Immature natural killer cell (primary cell): ENCODE measurements around the gene MAPT. TPM values are rescaled to one million over a fixed set of nuclear protein-coding genes. Genes with fewer than 3 reads are reported as not detected.
A peak's percentile ranks its signal among the peaks of the same experiment; 100 is the strongest.
"Not testable (repeated sequence)": the region's sequence is repeated elsewhere in the genome, so short reads cannot be mapped to it uniquely, and the experiment has no call there.

Experiments used
- DNase-seq, 3 donors: peaks; one replicate each; pipeline ENCODE4 v3.0.0; 2022; ENCODE audit warnings: mixed read lengths in 1 of 3
- H3K27ac Mint-ChIP-seq, 6 donors: one replicate each; pipeline ENCODE4 v1.8.0; 2020; ENCODE audit warnings: mixed read lengths in 6 of 6, mild to moderate bottlenecking in 5 of 6, inconsistent platforms in 4 of 6, moderate library complexity in 3 of 6
- H3K27me3 Mint-ChIP-seq, 3 donors: one replicate each; pipeline ENCODE4 v1.8.0; 2020 to 2021; ENCODE audit warnings: low read depth in 3 of 3, mild to moderate bottlenecking in 3 of 3, mixed read lengths in 3 of 3, moderate library complexity in 3 of 3, inconsistent platforms in 1 of 3
- H3K36me3 Mint-ChIP-seq, 3 donors: one replicate each; pipeline ENCODE4 v1.8.0; 2020; ENCODE audit warnings: mixed read lengths in 3 of 3, inconsistent platforms in 2 of 3, mild to moderate bottlenecking in 2 of 3
- H3K4me1 Mint-ChIP-seq, 2 donors: one replicate each; pipeline ENCODE4 v1.8.0; 2020; ENCODE audit warnings: inconsistent platforms in 2 of 2, mild to moderate bottlenecking in 2 of 2, mixed read lengths in 2 of 2, moderate library complexity in 1 of 2
- H3K4me3 Mint-ChIP-seq, 5 donors: one replicate each; pipeline ENCODE4 v1.8.0; 2020; ENCODE audit warnings: mild to moderate bottlenecking in 5 of 5, mixed read lengths in 5 of 5, inconsistent platforms in 3 of 5, moderate library complexity in 3 of 5
- H3K9me3 Mint-ChIP-seq, 6 donors: one replicate each; pipeline ENCODE4 v1.8.0; 2020; ENCODE audit warnings: mild to moderate bottlenecking in 6 of 6, mixed read lengths in 6 of 6, inconsistent platforms in 4 of 6, moderate library complexity in 3 of 6
- polyA plus RNA-seq, 3 donors: library from polyadenylated mRNA; unstranded; fragments of 300-500 nt; fragmentation: Illumina TruSeq; gene quantifications; one replicate each; pipeline ENCODE4 v1.2.3, GENCODE V29; 2021

MAPT gene
- polyA plus RNA-seq, 3 donors from 2014 or later, result 0.40 TPM; not detected in 2

DNA sequence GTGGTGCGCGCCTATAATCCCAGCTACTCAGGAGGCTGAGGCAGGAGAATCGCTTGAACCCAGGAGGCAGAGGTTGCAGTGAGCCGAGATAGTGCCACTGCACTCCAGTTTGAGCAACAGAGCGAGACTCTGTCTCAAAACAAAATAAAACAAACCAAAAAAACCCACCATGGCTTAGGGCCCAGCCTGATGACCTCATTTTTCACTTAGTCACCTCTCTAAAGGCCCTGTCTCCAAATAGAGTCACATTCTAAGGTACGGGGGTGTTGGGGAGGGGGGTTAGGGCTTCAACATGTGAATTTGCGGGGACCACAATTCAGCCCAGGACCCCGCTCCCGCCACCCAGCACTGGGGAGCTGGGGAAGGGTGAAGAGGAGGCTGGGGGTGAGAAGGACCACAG is 103.3 kb downstream of the MAPT start:
- Mint-ChIP-seq H3K4me3 (no peak overlapping the region), H3K27me3 (no peaks in the 10 kb centered on the region), H3K4me1 (peaks cover 0 to 2% of the 10 kb centered on the region in 2 donors), H3K9me3 (no peaks in the 10 kb centered on the region), H3K36me3 (no peaks in the 10 kb centered on the region), H3K27ac (no peak overlapping the region)
- DNase-seq, result no peak

DNA sequence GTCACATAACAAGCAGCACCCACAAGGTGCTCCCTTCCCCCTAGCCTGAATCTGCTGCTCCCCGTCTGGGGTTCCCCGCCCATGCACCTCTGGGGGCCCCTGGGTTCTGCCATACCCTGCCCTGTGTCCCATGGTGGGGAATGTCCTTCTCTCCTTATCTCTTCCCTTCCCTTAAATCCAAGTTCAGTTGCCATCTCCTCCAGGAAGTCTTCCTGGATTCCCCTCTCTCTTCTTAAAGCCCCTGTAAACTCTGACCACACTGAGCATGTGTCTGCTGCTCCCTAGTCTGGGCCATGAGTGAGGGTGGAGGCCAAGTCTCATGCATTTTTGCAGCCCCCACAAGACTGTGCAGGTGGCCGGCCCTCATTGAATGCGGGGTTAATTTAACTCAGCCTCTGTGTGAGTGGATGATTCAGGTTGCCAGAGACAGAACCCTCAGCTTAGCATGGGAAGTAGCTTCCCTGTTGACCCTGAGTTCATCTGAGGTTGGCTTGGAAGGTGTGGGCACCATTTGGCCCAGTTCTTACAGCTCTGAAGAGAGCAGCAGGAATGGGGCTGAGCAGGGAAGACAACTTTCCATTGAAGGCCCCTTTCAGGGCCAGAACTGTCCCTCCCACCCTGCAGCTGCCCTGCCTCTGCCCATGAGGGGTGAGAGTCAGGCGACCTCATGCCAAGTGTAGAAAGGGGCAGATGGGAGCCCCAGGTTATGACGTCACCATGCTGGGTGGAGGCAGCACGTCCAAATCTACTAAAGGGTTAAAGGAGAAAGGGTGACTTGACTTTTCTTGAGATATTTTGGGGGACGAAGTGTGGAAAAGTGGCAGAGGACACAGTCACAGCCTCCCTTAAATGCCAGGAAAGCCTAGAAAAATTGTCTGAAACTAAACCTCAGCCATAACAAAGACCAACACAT is 104.9 kb downstream of the MAPT start, which contains the start of gene STH:
Gene STH (plus strand): TSS at position 264 of the 913 bp plus-strand sequence. CDS start 30 bp downstream, at position 294.
- peaks cover 11 to 16% of the 10 kb centered on the region in 2 donors for H3K4me1 Mint-ChIP-seq
- no peaks in the 10 kb centered on the region for H3K9me3 Mint-ChIP-seq
- no peak for DNase-seq
- no peak within 1 kb of the TSS for H3K27ac Mint-ChIP-seq
- no peaks in the 10 kb centered on the region for H3K36me3 Mint-ChIP-seq
- H3K4me3 Mint-ChIP-seq, result no peak within 1 kb of the TSS
- H3K27me3 Mint-ChIP-seq, result no peaks in the 10 kb centered on the region

GRCh38 chr17:45999900-46000290 is 105.5 kb downstream of the MAPT start:
- Mint-ChIP-seq H3K27me3 (no peaks in the 10 kb centered on the region), H3K27ac (no peak overlapping the region), H3K9me3 (no peaks in the 10 kb centered on the region), H3K4me1 (peaks cover 14 to 21% of the 10 kb centered on the region in 2 donors), H3K4me3 (no peak overlapping the region), H3K36me3 (no peaks in the 10 kb centered on the region)
- DNase-seq, result no peak

DNA sequence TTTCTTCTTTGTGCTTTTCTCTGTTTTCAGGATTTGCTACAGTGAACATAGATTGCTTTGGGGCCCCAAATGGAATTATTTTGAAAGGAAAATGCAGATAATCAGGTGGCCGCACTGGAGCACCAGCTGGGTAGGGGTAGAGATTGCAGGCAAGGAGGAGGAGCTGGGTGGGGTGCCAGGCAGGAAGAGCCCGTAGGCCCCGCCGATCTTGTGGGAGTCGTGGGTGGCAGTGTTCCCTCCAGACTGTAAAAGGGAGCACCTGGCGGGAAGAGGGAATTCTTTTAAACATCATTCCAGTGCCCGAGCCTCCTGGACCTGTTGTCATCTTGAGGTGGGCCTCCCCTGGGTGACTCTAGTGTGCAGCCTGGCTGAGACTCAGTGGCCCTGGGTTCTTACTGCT is 105.9 kb downstream of the MAPT start:
- no peaks in the 10 kb centered on the region for H3K36me3 Mint-ChIP-seq
- H3K9me3 Mint-ChIP-seq, result no peaks in the 10 kb centered on the region
- no peak overlapping the region for H3K27ac Mint-ChIP-seq
- H3K4me1 Mint-ChIP-seq, result peaks cover 14 to 21% of the 10 kb centered on the region in 2 donors
- no peak overlapping the region for H3K4me3 Mint-ChIP-seq
- no peaks in the 10 kb centered on the region for H3K27me3 Mint-ChIP-seq
- no peak for DNase-seq

DNA sequence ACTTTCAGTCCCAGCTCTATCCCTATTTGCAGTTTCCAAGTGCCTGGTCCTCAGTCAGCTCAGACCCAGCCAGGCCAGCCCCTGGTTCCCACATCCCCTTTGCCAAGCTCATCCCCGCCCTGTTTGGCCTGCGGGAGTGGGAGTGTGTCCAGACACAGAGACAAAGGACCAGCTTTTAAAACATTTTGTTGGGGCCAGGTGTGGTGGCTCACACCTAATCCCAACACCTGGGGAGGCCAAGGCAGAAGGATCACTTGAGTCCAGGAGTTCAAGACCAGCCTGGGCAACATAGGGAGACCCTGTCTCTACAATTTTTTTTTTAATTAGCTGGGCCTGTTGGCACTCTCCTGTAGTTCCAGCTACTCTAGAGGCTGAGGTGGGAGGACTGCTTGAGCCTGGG is 106.4 kb downstream of the MAPT start:
- H3K27me3 Mint-ChIP-seq, result peaks cover 0 to under 1% (median 0%) of the 10 kb centered on the region in 3 donors
- no peak for DNase-seq
- no peaks in the 10 kb centered on the region for H3K9me3 Mint-ChIP-seq
- no peaks in the 10 kb centered on the region for H3K36me3 Mint-ChIP-seq
- H3K27ac Mint-ChIP-seq, result no peak overlapping the region
- no peak overlapping the region for H3K4me3 Mint-ChIP-seq
- peaks cover 14 to 21% of the 10 kb centered on the region in 2 donors for H3K4me1 Mint-ChIP-seq

DNA sequence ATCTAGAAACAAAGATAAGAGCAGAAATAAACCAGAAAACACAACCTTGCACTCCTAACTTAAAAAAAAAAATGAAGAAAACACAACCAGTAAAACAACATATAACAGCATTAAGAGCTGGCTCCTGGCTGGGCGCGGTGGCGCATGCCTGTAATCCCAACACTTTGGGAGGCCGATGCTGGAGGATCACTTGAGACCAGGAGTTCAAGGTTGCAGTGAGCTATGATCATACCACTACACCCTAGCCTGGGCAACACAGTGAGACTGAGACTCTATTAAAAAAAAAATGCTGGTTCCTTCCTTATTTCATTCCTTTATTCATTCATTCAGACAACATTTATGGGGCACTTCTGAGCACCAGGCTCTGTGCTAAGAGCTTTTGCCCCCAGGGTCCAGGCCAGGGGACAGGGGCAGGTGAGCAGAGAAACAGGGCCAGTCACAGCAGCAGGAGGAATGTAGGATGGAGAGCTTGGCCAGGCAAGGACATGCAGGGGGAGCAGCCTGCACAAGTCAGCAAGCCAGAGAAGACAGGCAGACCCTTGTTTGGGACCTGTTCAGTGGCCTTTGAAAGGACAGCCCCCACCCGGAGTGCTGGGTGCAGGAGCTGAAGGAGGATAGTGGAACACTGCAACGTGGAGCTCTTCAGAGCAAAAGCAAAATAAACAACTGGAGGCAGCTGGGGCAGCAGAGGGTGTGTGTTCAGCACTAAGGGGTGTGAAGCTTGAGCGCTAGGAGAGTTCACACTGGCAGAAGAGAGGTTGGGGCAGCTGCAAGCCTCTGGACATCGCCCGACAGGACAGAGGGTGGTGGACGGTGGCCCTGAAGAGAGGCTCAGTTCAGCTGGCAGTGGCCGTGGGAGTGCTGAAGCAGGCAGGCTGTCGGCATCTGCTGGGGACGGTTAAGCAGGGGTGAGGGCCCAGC is 107.3 kb downstream of the MAPT start:
- peaks cover 16 to 21% of the 10 kb centered on the region in 2 donors for H3K4me1 Mint-ChIP-seq
- H3K36me3 Mint-ChIP-seq, result no peaks in the 10 kb centered on the region
- H3K4me3 Mint-ChIP-seq, result no peak overlapping the region
- H3K27ac Mint-ChIP-seq, result peak overlapping the region in 1 of 6 donors; percentile 55
- no peak for DNase-seq
- H3K27me3 Mint-ChIP-seq, result peaks cover 0 to 2% (median 0%) of the 10 kb centered on the region in 3 donors
- H3K9me3 Mint-ChIP-seq, result no peaks in the 10 kb centered on the region

DNA sequence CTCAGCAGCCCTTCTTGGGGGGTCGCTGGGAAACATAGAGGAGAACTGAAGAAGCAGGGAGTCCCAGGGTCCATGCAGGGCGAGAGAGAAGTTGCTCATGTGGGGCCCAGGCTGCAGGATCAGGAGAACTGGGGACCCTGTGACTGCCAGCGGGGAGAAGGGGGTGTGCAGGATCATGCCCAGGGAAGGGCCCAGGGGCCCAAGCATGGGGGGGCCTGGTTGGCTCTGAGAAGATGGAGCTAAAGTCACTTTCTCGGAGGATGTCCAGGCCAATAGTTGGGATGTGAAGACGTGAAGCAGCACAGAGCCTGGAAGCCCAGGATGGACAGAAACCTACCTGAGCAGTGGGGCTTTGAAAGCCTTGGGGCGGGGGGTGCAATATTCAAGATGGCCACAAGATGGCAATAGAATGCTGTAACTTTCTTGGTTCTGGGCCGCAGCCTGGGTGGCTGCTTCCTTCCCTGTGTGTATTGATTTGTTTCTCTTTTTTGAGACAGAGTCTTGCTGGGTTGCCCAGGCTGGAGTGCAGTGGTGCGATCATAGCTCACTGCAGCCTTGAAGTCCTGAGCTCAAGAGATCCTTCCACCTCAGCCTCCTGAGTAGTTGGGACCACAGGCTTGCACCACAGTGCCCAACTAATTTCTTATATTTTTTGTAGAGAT is 108.1 kb downstream of the MAPT start:
- no peaks in the 10 kb centered on the region for H3K9me3 Mint-ChIP-seq
- H3K4me3 Mint-ChIP-seq, result no peak overlapping the region
- peaks cover 16 to 21% of the 10 kb centered on the region in 2 donors for H3K4me1 Mint-ChIP-seq

GRCh38 chr17:46002973-46003316 is 108.6 kb downstream of the MAPT start:
- H3K9me3 Mint-ChIP-seq, result no peaks in the 10 kb centered on the region
- DNase-seq, result no peak
- H3K27ac Mint-ChIP-seq, result peak overlapping the region in 3 of 6 donors; percentile 30 to 42 (median 34)
- H3K4me1 Mint-ChIP-seq, result peaks cover 16 to 21% of the 10 kb centered on the region in 2 donors
- H3K4me3 Mint-ChIP-seq, result no peak overlapping the region
- no peaks in the 10 kb centered on the region for H3K36me3 Mint-ChIP-seq
- H3K27me3 Mint-ChIP-seq, result peaks cover 0 to 2% (median 0%) of the 10 kb centered on the region in 3 donors

More for the DNA sequence above, 108.1 kb downstream of the MAPT start:
- peak; percentile 64 to 74 (median 68) for DNase-seq
- peak overlapping the region in 2 of 6 donors; percentile 30 to 34 for H3K27ac Mint-ChIP-seq
- no peaks in the 10 kb centered on the region for H3K36me3 Mint-ChIP-seq
- peaks cover 0 to 2% (median 0%) of the 10 kb centered on the region in 3 donors for H3K27me3 Mint-ChIP-seq

DNA sequence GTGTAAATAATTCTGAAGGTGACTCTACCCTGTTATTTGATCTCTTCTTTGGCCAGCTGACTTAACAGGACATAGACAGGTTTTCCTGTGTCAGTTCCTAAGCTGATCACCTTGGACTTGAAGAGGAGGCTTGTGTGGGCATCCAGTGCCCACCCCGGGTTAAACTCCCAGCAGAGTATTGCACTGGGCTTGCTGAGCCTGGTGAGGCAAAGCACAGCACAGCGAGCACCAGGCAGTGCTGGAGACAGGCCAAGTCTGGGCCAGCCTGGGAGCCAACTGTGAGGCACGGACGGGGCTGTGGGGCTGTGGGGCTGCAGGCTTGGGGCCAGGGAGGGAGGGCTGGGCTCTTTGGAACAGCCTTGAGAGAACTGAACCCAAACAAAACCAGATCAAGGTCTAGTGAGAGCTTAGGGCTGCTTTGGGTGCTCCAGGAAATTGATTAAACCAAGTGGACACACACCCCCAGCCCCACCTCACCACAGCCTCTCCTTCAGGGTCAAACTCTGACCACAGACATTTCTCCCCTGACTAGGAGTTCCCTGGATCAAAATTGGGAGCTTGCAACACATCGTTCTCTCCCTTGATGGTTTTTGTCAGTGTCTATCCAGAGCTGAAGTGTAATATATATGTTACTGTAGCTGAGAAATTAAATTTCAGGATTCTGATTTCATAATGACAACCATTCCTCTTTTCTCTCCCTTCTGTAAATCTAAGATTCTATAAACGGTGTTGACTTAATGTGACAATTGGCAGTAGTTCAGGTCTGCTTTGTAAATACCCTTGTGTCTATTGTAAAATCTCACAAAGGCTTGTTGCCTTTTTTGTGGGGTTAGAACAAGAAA is 109.8 kb downstream of the MAPT start:
- Mint-ChIP-seq H3K4me1 (peaks cover 16 to 21% of the 10 kb centered on the region in 2 donors), H3K27ac (peak overlapping the region in 3 of 6 donors; percentile 20 to 42 (median 26)), H3K36me3 (no peaks in the 10 kb centered on the region), H3K4me3 (no peak overlapping the region), H3K9me3 (no peaks in the 10 kb centered on the region), H3K27me3 (peaks cover 0 to 2% (median 0%) of the 10 kb centered on the region in 3 donors)
- DNase-seq, result no peak

GRCh38 chr17:46006082-46006481 is 111.7 kb downstream of the MAPT start:
- not testable (repeated sequence) for H3K4me3 Mint-ChIP-seq, H3K9me3 Mint-ChIP-seq, H3K36me3 Mint-ChIP-seq, H3K27me3 Mint-ChIP-seq, DNase-seq
- peak overlapping the region in 1 of 6 donors; percentile 71 for H3K27ac Mint-ChIP-seq
- H3K4me1 Mint-ChIP-seq, result peaks cover 16 to 21% of the 10 kb centered on the region in 2 donors

DNA sequence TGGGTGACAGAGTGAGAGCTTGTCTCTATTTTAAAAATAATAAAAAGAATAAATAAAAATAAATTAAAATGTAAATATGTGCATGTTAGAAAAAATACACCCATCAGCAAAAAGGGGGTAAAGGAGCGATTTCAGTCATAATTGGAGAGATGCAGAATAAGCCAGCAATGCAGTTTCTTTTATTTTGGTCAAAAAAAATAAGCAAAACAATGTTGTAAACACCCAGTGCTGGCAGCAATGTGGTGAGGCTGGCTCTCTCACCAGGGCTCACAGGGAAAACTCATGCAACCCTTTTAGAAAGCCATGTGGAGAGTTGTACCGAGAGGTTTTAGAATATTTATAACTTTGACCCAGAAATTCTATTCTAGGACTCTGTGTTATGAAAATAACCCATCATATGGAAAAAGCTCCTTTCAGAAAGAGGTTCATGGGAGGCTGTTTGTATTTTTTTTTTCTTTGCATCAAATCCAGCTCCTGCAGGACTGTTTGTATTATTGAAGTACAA is 113.2 kb downstream of the MAPT start:
- Mint-ChIP-seq H3K4me1 (peaks cover 15 to 21% of the 10 kb centered on the region in 2 donors), H3K36me3 (no peaks in the 10 kb centered on the region), H3K4me3 (no peak overlapping the region), H3K27ac (no peak overlapping the region), H3K27me3 (peaks cover 0 to 2% (median under 1%) of the 10 kb centered on the region in 3 donors), H3K9me3 (no peaks in the 10 kb centered on the region)
- DNase-seq, result no peak

DNA sequence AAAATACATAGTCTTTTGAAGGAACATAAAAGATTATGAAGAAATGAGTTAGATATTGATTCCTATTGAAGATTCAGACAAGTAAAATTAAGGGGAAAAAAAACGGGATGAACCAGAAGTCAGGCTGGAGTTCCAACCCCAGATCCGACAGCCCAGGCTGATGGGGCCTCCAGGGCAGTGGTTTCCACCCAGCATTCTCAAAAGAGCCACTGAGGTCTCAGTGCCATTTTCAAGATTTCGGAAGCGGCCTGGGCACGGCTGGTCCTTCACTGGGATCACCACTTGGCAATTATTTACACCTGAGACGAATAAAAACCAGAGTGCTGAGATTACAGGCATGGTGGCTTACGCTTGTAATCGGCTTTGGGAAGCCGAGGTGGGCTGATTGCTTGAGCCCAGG is 114.2 kb downstream of the MAPT start:
- Mint-ChIP-seq H3K27me3 (peaks cover 0 to 4% (median 2%) of the 10 kb centered on the region in 3 donors), H3K27ac (no peak overlapping the region), H3K4me3 (no peak overlapping the region), H3K4me1 (peaks cover 9 to 12% of the 10 kb centered on the region in 2 donors), H3K36me3 (no peaks in the 10 kb centered on the region), H3K9me3 (no peaks in the 10 kb centered on the region)
- DNase-seq, result no peak
